ENCODE data around the gene GRM3.

GRM3 gene

GRCh38 chr7:86908948-86909347, 265.2 kb downstream of the GRM3 start:
- no peak for DNase-seq

- DNase-seq = no peak
Measured at GRCh38 chr7:86911659-86912058, 267.9 kb downstream of the GRM3 start.

- DNase-seq = no peak
Measured at GRCh38 chr7:86913709-86914108, 270.0 kb downstream of the GRM3 start.

Measured in stimulated activated CD4-positive, alpha-beta T cell treated with anti-CD3 and anti-CD28 coated beads, Interleukin-2, amount 100 ng/mL, for 24 hours (primary cell).